HG03575 (cell line): Measurements from ENCODE around the gene KNCN.

Experiments used
- ATAC-seq: cut with Tn5 transposase; IDR thresholded peaks from one replicate; pipeline ENCODE4 v1.9.1; 2021; ENCODE audit not compliant: unreplicated experiment, insufficient number of reproducible peaks, low FRiP score; ENCODE audit errors: extremely low read depth

Gene KNCN

DNA sequence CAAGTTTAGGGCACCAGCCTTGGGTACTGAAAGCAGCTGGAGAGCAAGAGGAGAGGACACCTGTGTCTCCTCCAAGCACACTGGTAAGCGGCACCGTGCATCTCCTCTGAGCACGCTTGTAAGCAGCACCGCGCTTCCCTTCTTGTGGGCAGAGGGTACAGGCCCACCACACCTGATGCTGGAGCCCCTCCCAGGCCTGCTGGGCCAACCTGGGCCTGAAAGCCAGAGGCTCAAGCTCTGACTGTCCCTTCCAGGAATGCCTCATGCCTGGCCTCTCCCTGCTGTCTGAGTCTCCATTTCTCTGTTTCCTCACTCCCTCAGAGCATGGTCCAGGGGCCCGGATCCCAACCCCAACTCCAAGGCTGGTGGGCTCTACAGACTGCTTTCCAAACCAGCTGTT lies 35.9 kb downstream of the KNCN start:
- no peak for ATAC-seq

DNA sequence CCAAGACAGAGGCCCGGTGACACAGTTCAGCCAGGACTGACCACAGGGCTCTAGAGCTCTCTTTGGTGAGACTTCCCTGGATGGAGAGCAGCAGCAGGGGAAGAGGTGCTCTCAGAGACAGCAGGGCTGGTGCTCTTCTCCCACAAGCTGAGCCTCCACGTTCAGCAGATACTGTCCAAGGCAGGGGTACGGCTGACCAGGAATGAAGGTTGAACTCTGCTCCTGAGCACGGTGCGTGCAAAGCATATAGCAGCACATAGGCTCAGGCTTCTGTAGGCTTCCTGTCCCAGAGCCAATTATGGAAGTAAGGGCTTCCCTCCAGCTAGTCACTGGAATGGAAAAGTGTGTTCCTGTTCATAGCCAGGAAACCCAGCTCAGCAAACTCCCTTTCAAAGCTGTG lies 37.9 kb downstream of the KNCN start:
- ATAC-seq, result no peak

DNA sequence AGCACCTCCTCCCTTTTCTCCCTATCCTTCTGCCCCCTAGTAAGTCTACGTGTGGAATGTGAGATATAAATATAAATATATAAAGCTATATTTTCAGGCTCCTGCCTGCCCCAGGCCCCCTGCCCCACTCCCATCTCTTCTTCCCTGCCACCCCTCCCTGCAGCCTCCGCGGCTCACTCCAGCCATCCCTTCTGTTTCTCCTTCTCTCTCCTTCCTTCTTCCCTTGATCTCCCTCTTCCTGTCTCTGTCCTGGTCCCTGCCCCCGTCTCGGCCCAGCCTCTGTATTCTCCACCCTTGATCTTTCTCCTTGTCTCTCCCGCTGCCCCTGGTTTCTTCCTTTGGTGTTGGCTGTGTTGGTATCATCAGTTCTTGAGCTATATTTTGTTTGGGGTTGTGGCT lies 38.7 kb downstream of the KNCN start:
- no peak for ATAC-seq

DNA sequence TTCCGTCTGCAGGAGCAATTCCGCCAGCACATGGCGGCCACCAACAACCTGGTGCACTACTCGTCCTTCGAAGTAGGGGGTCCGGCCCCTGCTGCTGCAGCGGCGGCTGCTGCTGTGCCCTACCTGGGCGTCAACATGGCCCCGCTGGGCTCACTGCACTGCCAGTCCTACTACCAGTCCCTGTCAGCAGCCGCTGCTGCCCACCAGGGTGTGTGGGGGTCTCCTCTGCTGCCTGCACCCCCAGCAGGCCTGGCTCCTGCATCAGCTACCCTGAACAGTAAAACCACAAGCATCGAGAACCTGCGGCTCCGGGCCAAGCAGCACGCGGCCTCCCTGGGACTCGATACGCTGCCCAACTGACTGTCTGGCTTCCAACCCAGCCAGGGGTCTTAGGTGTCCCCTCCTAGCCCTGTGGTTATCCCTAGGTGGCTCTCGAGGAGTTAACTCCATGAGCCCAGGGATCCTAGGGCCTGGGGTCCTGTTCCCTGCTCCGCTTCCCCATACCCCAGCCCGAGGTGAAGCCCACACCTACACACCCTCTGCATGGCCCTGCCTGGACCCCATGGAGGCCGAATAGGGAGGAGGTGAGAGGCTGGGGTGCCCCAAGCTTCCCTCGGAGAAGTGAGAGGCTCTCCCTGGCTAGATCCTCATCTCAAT lies 39.2 kb downstream of the KNCN start:
- no peak for ATAC-seq

DNA sequence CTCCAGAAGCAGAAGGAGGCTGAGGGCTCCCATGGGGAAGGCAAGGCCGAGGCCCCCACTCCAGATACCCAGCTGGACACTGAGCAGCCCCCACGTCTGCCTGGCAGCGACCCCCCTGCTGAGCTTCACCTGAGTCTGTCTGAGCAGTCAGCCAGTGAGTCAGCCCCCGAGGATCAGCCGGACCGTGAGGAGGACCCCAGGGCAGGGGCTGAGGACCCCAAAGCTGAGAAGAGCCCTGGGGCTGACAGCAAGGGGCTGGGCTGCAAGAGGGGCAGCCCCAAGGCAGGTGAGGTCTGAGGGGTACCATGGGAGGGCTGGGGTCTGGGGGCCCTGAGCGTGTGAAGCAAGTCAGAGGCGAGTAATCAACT lies 40.5 kb downstream of the KNCN start:
- no peak for ATAC-seq

DNA sequence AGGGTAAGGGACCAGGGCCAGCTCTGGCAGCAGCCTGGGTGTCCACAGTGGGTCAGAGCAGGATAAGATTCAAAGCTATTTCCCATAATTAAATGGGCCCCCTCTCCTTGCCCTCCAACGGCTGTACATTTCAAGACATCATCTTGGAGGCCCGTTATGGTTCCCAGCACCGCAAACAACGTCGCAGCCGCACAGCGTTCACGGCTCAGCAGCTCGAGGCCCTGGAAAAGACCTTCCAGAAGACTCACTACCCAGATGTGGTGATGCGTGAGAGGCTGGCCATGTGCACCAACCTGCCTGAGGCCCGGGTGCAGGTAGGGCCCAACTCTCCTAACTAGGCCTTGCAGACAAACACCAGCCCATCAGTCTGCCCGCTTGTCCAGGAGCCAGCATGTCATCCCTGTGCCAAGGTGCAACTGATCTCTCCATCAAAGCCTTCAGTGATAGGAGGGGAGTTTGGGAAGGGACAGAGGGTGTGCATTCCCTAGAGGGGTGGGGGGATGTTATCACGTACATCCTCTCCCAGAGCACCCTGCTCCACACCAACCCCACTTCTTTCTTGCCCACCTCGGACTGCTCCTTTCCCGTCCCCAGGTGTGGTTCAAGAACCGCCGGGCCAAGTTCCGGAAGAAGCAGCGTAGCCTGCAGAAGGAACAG lies 41.0 kb downstream of the KNCN start:
- no peak for ATAC-seq

DNA sequence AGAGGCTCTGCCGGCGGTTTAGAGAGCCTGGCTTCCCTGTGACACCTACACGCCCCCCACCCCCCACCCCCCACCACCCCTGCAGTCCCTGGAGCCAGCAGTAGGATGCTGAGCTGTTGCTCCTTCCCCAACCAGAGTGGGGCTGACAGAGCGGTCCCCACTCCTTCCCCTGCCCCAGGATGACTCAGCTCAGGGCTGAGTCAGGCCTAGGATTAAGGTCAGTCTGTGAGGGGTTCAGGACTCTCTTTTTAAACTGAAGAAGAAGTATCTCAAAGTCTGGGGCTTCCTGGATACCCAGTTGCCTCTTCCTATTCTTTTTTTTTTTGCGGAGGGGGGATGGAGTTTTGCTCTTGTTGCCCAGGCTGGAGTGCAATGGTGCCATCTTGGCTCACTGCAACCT lies 42.7 kb downstream of the KNCN start:
- no peak for ATAC-seq

DNA sequence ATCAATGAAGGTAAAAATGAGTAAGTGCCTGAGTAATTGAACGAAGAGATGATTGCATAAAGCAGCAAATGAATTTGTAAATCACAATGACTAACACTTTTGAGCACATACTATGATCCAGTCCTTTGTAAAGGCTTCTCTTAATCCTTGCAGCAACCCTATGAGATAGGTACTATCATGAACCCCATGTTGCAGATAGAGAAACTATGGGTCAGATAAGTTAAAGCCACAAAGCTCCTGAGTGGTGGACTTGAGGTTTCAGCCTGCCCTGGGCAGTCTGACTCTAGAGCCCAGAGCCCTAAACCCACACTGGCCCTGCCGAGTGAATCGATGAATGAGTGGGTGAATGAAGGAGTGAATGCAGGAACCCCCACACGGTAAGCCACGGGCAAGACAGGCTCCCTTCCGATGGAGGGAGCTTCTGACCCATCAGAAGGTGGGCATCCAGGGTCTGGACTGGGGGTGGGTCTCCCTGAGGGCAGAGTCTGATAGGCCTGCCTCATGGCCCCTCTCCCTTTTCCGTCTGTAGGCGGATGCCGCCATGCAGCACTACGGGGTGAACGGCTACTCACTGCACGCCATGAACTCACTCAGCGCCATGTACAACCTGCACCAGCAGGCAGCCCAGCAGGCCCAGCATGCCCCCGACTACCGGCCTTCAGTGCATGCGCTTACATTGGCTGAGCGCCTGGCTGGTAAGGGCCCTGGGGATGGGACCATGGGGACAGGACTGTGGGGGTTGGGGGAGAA lies 44.8 kb downstream of the KNCN start:
- no peak for ATAC-seq

DNA sequence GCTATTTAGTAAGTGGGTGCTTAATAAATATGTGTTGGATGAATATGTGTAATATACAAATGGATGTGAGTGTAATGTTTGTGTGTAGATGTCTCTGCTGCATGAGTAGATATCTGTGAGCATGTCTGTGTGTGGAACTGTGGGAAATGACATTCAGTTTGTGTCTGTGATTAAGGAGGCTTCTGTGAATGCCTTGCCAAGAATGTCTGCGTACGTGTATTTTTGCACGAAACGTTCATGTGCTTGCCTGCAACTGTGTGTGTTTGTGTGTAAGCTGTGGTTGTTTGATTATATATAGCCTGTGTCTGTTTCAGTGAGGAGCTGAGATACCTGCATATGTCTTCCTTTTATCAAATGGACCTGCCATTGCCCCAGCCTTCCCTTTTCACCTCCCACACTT lies 48.0 kb downstream of the KNCN start:
- no peak for ATAC-seq

DNA sequence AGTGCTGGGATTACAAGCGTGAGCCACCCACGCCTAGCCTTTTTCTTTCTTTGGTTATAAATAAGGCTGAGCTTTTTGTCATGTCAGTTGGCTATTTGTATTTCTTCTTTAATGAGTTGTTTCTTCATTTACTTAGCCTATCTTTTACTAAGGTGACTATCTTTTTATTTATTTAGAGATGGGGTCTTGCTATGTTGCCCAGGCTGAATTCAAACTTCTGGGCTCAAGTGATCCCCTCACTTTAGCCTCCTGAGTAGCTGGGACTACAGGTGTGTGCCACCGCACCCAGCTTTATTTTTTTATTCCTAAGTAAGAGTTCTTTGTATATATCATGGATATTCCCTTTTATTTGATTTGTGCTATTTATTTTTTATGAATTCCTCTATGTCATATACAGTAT lies 49.9 kb downstream of the KNCN start:
- ATAC-seq, result no peak

DNA sequence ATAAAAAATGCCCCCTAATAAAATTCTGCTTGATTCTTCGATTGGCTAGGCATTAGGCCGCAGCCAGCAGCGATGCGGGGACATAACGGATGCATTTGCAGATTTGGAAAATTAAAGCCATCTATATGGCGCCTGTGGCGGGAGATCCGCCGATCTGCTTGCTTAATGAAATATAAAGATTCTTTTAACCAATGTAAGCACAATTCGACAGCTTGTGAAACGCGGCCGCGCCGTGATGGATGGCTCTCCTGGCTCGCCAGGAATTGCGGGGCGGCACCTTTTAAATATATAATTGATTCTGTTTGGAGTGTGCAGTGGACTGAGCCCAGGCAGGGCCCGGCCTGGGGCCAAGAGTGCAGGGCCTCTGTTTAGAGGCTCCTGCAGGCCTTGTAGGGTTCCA lies 53.8 kb downstream of the KNCN start:
- no peak for ATAC-seq

DNA sequence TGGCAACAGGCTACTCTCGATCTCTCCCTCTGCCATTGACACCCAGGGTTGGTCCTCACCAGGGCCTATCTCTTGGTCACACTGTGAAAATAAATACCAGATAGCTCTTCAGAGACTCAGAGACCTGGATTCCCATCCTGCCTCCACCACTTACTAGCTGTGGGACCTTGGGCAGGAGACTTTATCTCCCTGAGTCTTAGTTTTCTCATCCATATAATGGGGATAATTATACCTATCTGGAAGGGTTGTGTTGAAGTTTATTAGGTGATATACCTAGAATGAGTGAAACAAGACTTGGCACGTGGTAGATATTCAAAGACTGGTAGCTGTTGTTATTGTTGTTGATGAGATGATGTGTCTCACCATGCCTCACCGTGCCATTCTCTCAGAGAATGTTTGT lies 54.4 kb downstream of the KNCN start:
- ATAC-seq, result no peak

DNA sequence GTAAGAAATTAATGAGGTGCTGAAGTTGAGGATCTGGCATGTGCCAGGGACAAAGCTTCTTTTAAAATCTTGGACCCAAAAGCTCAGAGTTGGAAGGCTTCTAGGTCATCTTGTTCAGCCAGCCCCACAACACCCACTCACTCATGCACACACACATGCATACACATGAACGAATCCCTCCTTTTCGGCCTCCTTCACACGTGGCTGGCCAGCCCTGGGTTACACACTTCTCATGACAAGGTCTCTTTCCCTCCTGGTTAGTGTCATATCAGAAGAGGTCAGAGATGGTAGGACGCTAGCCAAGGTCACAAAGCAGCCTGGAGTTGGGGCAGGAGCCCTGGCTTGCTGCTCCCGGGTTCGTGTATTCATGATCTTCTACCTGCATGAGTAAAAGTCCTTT lies 54.9 kb downstream of the KNCN start:
- no peak for ATAC-seq

DNA sequence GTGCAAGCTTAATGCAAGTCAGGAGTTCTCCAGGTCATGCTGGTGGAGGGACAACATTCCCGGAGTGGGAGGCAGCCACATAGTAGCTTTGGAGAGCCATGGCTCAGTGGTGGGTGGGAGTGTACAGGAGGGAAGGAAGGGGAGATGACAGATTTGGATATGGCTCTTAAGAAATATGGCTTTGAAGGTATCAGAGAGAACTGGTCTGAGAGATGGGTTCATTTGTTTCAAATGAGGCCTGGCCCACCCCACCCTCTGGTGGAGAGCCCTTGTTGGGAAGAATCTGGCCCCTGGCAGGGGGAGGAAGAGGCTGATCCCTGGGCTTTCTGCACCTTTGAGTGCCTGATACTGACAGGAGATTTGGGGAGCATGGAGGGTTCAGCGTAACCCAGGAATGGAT lies 55.7 kb downstream of the KNCN start:
- ATAC-seq, result no peak
